Measurements from ENCODE around the gene WDR20.

WDR20 gene

GRCh38 chr14:102197317-102197853, 57.7 kb downstream of the WDR20 start:
- no peak for DNase-seq (ENCODE audit: extremely low spot score)
- POLR2A ChIA-PET, result no interaction called here
- CTCF ChIA-PET, result interaction anchor here (1.3 to 1.8 kb wide), 3 partner anchors 16 to 119 kb away, joined by 4 to 5 read pairs (median 5); no protein-coding TSS in a partner anchor

GRCh38 chr14:102200690-102201352, 61.1 kb downstream of the WDR20 start:
- ChIA-PET POLR2A (no interaction called here), CTCF (no interaction called here)
- no peak for DNase-seq (ENCODE audit: extremely low spot score)

More at GRCh38 chr14:102197317-102197853, 57.7 kb downstream of the WDR20 start:
- TF ChIP-seq CTCF (IDR thresholded peaks at IDR 0.05; ENCODE audit: control extremely low read depth, extremely low read depth, low read depth, missing control alignments), result no peak

GRCh38 chr14:102201353-102201738, 61.6 kb downstream of the WDR20 start:
- TF ChIP-seq CTCF (IDR thresholded peaks at IDR 0.05; ENCODE audit: control extremely low read depth, extremely low read depth, low read depth, missing control alignments), result no peak
- CTCF ChIA-PET, result no interaction called here
- POLR2A ChIA-PET, result no interaction called here

More at GRCh38 chr14:102200690-102201352, 61.1 kb downstream of the WDR20 start:
- no peak for TF ChIP-seq CTCF (IDR thresholded peaks at IDR 0.05; ENCODE audit: control extremely low read depth, extremely low read depth, low read depth, missing control alignments)

GRCh38 chr14:102201776-102202175, 62.1 kb downstream of the WDR20 start:
- ChIA-PET CTCF (no interaction called here), POLR2A (no interaction called here)
- no peak for TF ChIP-seq CTCF (IDR thresholded peaks at IDR 0.05; ENCODE audit: control extremely low read depth, extremely low read depth, low read depth, missing control alignments)
- DNase-seq (ENCODE audit: extremely low spot score), result no peak

More at GRCh38 chr14:102201353-102201738, 61.6 kb downstream of the WDR20 start:
- DNase-seq (ENCODE audit: extremely low spot score), result no peak

- DNase-seq (ENCODE audit: extremely low spot score), result no peak
- no peak for TF ChIP-seq CTCF (IDR thresholded peaks at IDR 0.05; ENCODE audit: control extremely low read depth, extremely low read depth, low read depth, missing control alignments)
- ChIA-PET CTCF (no interaction called here), POLR2A (no interaction called here)
These were observed 63.2 kb downstream of the WDR20 start for GRCh38 chr14:102202944-102203343.

GRCh38 chr14:102203382-102203781, 63.7 kb downstream of the WDR20 start:
- DNase-seq (ENCODE audit: extremely low spot score), result no peak
- TF ChIP-seq CTCF (IDR thresholded peaks at IDR 0.05; ENCODE audit: control extremely low read depth, extremely low read depth, low read depth, missing control alignments), result no peak
- ChIA-PET POLR2A (no interaction called here), CTCF (no interaction called here)
